ENCODE data around the gene FAM43B. TPM values are rescaled to one million over a fixed set of nuclear protein-coding genes. Genes with fewer than 3 reads are reported as not detected.

FAM43B gene
- total RNA-seq, 4 donors from 2014 or later = 0.15 to 0.62 TPM; not detected in 2

- 50 to 56% methylated on average over 8 of the region's 8 CpGs for WGBS, 2 donors
- H3K4me3 ChIP-seq (ENCODE audit: low read depth, poor library complexity, severe bottlenecking) = no peak overlapping the region
- intact Hi-C loops (cut with DNase I; ENCODE audit: low total_unique reads) = no loop called here
- TF ChIP-seq POLR2A (IDR thresholded peaks at IDR 0.05) (no peak), CTCF (IDR thresholded peaks at IDR 0.05) (no peak)
- no peak for DNase-seq (ENCODE audit: low spot score in 2 of 2)
Measured at GRCh38 chr1:20530306-20530705, 22.1 kb upstream of the FAM43B start.

GRCh38 chr1:20530901-20531300, 21.5 kb upstream of the FAM43B start:
- H3K4me3 ChIP-seq (ENCODE audit: low read depth, poor library complexity, severe bottlenecking) = no peak overlapping the region
- DNase-seq (ENCODE audit: low spot score in 2 of 2) = no peak
- intact Hi-C loops (cut with DNase I; ENCODE audit: low total_unique reads) = no loop called here
- WGBS, 2 donors = 38 to 65% methylated on average over 6 of the region's 6 CpGs
- no peak for TF ChIP-seq POLR2A (IDR thresholded peaks at IDR 0.05)
- TF ChIP-seq CTCF (IDR thresholded peaks at IDR 0.05) = no peak

GRCh38 chr1:20533635-20534034, 18.7 kb upstream of the FAM43B start:
- intact Hi-C loops (cut with DNase I; ENCODE audit: low total_unique reads) = no loop called here
- WGBS, 2 donors = 64 to 69% methylated on average over 4 of the region's 4 CpGs

GRCh38 chr1:20534659-20535417, 17.5 kb upstream of the FAM43B start:
- H3K4me3 ChIP-seq (ENCODE audit: low read depth, poor library complexity, severe bottlenecking) = no peak overlapping the region
- TF ChIP-seq CTCF (IDR thresholded peaks at IDR 0.05) (no peak), POLR2A (IDR thresholded peaks at IDR 0.05) (no peak)
- intact Hi-C loops (cut with DNase I; ENCODE audit: low total_unique reads) = no loop called here
- DNase-seq (ENCODE audit: low spot score in 2 of 2) = no peak
- 62 to 65% methylated on average over 12 of the region's 12 CpGs for WGBS, 2 donors

More at GRCh38 chr1:20533635-20534034, 18.7 kb upstream of the FAM43B start:
- H3K4me3 ChIP-seq (ENCODE audit: low read depth, poor library complexity, severe bottlenecking) = no peak overlapping the region
- TF ChIP-seq POLR2A (IDR thresholded peaks at IDR 0.05) (no peak), CTCF (IDR thresholded peaks at IDR 0.05) (no peak)
- DNase-seq (ENCODE audit: low spot score in 2 of 2) = no peak

GRCh38 chr1:20538227-20538626, 14.1 kb upstream of the FAM43B start:
- DNase-seq (ENCODE audit: low spot score in 2 of 2) = no peak
- TF ChIP-seq CTCF (IDR thresholded peaks at IDR 0.05) (no peak), POLR2A (IDR thresholded peaks at IDR 0.05) (no peak)
- intact Hi-C loops (cut with DNase I; ENCODE audit: low total_unique reads) = no loop called here
- 51 to 62% methylated on average over 2 of the region's 2 CpGs for WGBS, 2 donors
- no peak overlapping the region for H3K4me3 ChIP-seq (ENCODE audit: low read depth, poor library complexity, severe bottlenecking)
